NK-92 (cell line): ENCODE results near the gene ARFGAP1.

Experiments
- DNase-seq: peaks from one replicate; lab custom pipeline; 2025; ENCODE audit not compliant: unreplicated experiment; lab: John Stamatoyannopoulos, UW

The ARFGAP1 gene

DNA sequence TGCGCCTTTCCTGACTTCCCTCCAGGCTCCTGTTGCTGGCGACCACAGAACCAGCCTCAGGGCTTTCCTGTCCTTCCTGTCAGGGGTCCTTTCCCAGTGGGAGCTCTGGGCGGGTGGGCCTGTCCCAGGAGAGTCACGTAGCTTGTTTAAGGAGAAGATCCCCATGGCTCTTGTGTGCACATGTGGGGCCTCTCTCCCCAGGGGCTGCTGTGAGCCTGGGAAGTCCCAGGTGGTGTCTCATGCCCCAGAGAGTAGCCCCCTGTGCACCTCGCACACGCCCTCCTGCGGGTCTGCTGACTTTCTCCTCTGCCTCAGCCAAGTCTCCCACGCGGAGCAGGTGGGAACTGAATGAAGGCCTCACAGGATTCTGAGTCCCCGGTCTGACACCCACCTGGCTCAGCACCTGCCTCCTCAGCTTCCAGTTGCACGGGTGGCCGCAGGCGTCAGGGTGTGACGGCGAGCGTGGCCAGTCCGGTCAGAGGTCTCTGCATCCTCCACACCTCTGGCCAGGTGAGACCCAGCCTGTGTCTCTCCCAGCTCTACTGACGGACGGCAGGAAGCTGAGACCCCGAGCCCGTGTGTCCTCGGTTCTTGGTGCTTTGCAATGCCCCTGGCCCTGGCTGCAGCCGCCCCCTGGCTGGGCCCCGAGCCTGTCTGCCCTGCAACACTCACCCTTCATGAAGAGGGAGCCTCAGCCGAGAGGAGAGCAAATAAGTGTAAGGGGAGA is 12.7 kb upstream of the ARFGAP1 start:
- DNase-seq: no peak

DNA sequence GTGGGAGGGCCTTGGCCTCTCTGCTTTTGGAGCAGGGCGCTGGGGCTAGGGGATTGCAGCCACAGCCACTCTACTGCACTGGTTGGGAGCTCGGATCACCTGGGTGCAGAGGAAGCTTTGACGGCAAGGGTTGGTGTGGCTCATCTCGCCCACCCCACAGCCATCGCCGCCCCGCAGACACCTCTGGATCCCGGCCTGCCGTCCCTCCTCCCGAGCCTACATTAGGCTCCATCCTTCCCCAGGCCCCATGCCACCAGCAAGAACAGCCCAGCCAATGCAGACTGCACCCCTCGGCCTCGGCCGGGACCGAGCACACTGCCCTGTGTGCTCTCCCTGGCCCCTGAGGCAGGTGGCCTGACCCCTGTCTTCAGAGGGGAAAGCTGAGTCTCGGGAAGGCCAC is 12.1 kb upstream of the ARFGAP1 start:
- DNase-seq: no peak

DNA sequence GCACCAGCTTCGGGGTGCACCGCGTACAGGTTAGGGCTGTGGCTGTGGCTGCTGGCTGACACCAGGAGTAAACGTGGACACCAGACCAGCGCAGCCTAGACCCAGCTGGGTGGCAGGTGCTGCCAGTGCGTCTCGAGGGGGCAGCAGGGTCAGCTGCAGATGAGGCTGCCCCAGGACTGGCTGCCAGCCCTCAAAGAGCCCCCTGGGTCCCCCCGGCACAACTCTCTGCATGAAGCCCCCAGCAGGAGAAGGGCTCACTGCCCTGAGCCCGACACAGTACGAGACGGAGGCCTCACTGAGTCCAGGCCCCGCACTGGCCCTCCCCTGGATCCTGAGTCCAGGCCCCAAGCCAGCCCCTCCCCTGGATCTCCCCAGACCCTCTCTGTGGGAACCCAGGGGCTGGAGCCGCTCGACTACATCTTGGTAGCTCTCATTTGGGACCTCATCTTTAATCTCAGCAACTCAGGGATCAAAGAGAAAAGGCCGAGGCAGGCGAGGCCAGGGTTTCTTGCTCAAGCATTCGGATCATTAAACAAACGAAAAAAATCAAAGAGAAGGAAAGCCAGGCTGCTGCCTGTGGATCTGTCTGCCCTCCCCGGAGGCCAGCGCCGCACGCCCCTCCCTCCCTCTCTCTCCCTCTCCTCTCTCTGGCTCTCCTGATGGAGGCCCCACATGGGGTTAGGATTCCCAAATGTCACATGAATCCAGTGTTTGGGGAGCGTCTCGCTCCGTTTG is 11.4 kb upstream of the ARFGAP1 start:
- no peak for DNase-seq

DNA sequence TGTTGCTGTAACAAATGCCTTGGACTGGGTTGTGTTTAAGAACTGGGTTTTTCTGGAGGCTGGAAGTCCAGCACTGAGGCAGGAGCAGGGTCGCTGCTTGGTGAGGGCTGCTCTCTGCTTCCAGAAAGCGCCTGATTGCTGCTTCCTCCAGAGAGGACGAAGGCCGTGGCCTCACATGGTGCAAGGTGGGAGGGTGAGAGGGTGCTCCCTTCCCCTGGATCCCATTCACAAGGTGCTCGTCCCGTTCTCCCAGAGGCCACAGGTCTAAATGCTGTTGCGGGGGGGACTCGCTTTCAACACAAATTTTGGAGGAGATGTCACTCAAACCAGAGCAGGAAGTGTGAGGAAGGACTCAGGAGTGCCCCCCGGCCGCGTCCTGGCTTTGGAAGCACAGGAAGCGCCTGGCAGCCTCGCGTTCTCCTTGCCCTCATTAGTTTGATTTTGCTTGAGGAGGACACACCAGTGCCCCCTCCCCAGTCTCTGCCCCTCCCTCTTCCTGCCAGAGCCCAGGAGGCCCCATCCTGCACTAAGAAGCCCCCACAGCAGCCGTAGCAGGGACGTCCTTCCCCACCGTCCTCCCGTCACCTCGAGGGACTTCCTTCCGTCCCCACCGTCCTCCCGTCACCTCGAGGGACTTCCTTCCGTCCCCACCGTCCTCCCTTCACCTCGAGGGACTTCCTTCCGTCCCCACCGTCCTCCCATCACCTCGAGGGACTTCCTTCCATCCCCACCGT is 10.7 kb upstream of the ARFGAP1 start:
- no peak for DNase-seq

DNA sequence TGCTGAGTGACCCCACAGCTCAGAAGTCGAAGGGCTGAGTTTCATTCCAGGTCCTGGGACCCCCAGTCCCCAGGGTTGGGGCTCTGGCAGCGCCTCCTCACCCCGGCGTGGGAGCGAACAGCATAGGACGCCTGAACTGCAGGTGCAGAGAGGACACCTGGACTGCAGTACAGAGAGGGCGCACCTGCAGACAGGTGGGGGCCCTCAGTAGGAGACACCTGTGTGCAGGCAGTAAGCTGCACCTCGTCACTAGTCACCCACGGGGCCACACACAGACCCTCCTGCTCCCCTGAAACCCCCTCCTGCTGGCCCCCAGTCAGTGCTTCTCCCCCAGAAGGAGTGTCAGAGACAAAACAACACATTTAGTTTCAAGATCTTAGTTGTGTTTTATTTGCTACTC is 9.8 kb upstream of the ARFGAP1 start:
- DNase-seq: no peak

DNA sequence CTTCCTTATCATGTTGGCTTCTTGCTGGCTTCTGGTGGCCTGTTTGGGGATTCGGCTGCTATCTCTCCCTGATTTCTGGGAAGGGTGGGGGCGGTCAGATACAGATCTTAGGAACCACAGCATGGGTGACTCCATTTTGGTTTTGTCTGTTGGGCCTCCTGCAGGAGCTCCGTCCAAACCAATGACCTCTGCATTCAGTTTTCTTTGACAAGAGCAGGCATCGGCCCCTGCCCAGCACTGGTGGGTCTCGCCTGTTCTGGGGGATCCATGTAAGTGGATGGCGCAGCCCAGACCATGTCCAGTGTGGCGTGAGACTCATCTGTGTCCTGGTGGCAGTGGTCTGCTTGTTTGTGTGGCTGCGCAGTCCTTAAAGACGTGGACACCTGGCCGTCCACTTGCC is 8.6 kb upstream of the ARFGAP1 start:
- no peak for DNase-seq

DNA sequence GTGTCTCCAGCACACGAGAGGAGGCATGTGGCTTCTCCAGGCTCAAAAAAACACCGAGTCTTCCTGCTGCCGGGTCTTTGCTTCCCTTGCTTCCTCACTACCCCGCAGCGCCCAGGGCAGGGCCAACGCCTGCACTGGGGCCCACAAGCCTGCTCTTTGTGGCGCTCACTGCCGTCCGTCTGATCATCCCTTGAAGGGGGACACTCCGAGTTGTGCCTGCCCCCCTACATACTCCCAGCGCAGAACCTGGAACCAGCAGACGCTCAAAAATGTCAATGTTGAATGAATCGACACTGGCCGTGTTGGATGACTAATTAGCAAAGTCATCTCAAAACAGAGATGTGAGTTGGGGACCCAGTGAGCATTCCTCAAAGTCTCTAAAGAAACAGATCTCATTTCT is 8.1 kb upstream of the ARFGAP1 start:
- no peak for DNase-seq

DNA sequence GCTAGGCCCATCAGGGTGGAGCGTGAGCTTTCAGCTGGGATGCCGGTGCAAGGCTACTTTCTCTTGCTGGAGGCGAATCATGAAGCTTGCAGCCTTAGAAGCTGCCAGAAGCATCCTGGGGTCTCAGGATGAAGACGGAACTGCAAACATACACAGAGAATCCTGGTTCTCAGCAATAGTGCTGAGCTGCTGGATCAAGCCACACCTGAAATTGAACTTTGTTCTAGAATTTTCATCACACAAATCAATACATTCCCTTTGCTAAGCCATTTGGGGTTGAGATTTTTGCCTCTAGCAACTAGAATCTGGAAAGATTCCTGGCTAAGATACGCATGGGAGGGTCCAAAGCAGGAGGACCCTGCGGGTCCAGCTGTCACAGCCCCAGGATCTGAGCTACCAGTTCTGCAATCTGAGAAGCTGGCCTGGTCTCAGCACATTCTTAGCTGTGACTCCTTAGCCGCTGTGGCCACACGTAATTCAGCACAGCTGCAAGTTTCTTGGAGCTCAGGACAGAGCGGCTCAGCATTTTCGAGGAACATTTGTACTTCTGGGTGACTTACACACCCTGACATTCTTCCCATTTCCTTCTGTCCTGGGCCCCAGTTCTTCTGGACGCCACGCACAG is 6.6 kb upstream of the ARFGAP1 start:
- no peak for DNase-seq

DNA sequence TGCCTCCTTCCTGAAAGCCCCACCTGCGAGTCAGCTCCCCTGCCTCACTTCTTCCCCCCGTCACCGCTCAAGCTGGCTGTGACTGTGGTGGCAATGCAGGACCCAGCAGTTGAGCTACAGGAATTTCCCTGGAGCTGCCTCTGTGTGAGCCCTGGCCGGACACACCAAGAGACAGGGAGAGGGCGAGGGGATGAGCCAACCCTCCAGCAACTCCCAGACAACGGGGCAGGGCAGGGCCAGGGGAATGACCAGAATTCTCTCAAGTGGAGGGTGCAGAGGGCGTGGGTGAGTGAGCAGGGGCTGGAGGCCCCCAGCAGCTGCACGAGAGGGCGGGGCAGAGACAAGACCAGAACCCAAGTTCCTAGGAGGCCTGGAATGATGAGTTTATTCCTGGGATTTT is 4.9 kb upstream of the ARFGAP1 start:
- no peak for DNase-seq

DNA sequence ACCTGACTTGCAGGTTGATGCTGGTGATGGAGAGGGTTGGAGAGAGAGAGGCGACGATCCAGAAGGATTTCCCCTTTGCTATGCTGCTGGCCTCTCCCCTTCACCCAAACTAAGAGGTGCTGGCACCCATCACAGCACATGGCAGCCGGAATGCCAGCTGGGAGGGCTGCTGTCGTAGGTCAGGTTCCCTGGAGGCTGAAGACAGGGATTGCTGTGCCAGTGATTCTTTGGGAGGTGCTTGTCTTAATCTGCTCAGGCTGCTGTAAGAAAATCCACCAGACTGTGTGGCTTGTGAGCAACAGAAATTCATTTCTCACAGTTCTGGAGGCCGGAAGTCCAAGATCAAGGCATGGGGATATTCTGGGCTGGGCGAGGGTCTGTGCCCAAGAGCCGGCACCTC is 4.4 kb upstream of the ARFGAP1 start:
- no peak for DNase-seq

DNA sequence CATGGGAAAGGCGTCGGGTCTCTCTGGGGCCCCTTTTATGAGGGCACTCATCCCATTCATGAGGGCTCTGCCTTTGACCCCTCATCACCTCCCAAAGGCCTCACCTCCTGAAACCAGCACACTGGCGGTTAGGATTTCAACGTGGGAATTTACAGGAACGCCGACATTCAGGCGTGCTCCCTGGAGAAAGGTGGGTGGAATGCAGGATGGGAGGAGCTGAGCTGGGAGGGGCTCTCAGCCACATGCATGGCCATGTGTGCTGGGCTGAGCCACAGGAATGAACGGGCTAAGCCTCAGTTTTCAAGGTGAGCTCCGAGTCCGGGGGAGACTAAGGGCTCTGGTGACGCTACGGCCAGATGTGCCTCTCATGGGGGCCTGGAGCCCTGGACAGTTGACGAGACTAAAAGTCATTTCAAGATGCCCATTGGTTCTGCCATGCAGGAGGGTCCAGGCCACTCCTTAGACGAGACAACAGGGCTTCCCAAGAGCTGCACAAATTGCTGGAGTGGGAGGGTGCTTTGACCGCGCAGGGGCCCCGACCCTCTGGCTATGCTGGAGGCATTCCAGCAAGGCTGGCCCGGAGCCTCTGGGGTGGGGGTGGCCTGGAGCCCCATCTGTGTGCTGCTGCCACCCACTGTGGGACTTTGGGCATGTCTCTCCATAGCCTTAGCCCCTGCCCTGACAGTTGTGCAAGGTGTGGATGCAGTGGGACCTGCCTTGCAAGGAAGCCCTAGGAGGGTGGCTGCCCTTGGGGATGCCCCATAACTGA is 3.8 kb upstream of the ARFGAP1 start:
- no peak for DNase-seq

DNA sequence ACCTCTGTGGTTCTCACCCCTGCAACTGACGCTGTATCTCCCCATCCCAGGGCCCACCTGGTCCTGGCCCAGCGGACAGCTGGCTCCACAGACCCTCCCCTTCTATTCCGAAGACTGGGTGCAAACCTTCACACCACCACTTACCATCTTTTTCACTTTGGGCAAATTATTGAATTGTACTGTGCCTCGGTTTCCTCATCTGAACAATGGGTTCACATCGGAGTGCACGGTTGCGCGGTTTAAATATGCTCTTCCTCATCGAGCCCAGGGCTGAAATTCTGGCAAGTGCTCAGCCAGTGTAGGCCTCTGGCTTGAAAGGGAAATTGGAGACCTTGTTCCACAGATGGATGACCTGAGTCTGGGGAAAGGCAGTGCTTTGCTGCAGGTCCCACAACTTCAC is 2.9 kb upstream of the ARFGAP1 start:
- no peak for DNase-seq

DNA sequence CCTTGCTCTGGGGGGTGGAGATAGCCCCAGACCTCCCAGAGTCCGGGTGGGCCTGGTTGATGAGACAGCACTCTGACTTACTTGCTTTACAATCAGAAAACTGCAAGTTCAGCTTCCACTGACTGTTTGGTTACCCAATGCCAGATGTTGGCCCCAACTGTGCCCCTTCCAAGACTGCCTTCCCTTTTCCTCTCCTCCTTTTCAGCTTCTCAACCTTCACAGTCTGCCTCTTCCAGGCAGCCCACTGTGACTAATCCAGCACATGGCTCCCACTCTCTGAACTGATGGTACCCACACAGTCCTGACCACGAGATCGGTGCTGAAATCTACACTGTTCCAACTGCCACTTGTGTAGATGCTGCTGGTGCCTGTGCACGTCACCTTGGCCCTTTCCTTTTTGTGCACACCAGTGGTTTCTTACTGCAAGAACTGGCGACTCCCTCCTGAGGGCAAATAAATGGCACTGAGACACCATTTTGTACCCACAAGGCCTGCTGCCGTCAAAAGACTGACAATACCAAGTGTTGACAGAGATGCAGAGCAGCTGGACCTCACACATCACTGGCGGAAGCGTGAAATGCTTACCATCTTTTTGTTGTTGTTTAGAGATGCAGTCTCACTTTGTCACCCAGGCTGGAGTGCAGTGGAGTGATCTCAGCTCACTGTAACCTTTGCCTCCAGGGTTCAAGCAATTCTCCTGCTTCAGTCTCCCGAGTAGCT is 1.8 kb upstream of the ARFGAP1 start:
- DNase-seq: no peak

DNA sequence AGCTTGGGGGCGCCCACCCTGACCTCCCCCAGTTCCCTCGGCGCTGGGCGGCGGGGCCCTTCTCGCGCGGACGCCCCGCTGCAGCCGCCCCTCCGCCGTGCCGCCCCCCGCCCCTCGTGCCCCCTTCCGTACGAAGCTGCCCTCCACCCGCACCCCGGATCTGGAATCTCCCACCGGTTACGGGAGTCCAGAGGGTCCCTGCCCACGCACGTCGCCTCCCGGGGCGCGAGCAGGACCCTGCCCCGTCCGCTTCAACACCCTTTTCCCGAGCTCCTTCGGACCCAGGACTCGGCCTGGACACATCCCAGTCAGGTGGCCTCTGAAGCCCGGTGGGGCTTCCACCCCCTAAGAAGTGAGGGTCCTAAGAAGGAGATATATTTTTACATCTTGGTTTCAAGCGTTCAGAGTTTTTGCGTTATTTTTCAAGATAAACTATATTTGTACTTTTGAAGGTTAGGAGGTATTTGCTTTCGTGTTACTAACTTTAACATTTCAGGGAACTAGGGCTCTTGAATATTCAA is 506 bp downstream of the ARFGAP1 start:
- DNase-seq: no peak

DNA sequence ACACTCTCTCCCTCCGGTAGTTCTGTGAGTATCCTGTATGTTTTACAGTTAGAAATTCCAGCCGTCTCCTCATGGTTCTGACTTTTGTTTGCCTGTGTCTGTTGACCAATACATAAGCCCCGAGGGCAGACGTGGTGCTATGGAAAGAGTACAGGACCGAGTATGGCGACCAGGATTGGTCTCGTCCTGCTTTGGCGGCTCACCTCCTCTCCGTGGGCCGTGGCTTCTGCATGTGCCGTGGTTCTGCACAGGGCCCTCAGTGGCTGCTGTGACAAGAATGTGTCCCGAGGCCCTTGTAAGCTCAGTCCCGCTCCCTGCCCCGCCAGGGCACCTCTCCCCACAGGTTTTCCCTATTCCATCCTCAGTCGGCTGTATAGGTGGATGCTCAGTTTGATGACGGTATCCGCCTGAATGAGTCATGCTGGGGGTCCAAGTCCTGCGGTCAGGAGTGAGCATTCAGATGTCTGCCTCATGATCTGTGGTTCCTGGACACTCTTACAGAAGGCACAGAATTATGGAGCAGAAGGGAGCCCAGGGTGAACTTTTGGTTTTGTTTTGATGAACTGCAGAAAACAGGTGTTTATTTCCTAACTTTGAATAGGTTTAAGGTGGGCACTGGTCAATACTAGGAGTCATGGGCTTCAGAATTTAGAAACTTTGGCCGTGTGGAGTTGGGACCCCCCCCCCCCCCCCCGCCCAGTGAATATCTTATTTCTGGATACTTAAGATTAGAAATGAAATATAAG is 1.2 kb downstream of the ARFGAP1 start:
- DNase-seq: no peak

DNA sequence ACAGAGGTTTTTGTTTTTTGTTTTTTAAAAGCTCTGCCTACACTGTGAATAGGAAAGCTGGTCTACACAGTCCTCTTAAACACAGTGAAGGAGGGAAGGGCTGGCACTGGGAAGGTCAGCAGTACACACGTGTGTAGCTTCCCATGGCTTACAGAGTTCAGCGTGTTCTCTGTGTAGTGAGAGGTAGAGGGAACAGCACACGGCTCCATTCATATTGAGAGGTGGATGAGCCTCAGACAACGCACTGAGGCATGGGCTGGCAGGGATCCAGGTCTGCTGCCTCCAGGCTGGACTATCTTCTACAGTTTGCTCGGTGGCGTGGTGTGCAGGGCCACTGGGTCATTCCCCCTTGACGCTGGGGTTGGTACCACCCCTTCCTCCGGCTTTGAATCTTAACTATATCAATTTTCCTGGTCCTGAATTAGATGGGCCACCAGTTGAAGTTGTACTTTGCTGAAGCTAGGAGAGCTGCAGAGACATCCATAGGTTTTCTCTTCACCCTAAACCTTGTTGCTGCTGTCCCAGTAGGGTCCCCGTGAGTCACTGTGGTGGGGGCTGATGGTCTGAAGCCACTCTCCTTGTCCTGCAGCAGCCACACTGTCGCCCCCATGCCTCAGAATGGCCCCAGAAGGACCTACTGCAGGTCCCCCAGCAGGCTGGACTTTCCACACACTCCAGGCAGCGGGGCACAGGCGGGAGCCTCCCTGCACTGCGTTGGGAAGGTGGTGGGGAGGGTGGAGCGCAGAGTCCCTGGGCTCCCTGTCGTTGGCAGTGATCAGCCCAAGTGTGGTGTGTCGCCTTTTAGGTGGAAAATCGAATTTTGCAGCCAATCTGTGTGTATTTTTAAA is 2.0 kb downstream of the ARFGAP1 start:
- DNase-seq: no peak

DNA sequence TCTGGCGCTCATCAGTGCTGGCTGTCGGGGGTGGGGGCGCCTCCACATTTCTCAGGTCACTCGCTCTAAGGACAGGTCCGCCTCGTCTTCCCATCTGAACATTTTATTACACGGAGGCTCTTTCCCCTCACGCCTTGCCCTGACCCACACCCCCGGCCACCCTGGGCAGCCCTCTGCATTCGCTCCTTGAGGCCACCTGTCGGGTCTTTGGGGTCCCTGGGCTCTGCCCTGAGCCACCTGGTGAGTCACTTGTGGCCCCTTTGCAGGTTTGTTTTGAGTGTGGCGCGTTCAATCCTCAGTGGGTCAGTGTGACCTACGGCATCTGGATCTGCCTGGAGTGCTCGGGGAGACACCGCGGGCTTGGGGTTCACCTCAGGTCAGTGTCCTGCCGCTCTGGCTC is 3.2 kb downstream of the ARFGAP1 start:
- DNase-seq: no peak

DNA sequence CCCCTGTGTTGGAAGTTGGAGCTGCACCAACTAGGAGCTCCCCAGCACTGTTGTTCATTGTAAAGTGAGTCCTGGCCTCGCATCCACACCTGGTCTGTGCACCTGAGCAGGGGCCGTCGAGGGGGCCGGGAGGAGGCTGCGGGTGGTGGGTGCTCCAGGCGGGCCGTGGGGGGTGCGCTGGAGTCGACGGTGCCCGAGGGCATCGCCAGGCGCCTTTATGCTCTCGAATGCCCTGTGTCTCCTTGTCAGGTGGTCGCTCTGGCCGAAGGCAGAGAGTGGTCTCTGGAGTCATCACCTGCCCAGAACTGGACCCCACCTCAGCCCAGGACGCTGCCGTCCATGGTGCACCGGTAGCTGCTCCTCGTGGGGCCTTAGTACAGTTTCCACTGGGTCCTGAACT is 4.3 kb downstream of the ARFGAP1 start:
- no peak for DNase-seq
